NCI-H526 (cell line): ENCODE results near the gene MUC2.
"Not testable (repeated sequence)": the region's sequence is repeated elsewhere in the genome, so short reads cannot be mapped to it uniquely, and the experiment has no call there.

ENCODE experiments used
- DNase-seq, 2 experiments: peaks; one replicate each; lab custom pipeline; 2025; lab: John Stamatoyannopoulos, UW

Gene MUC2

GRCh38 chr11:1106387-1106786, 31.7 kb downstream of the MUC2 start:
- no peak for DNase-seq

- DNase-seq: no peak
Measured at GRCh38 chr11:1107316-1108245, 32.9 kb downstream of the MUC2 start.

GRCh38 chr11:1108246-1108900, 33.7 kb downstream of the MUC2 start:
- no peak for DNase-seq

- DNase-seq: no peak
Measured at GRCh38 chr11:1109101-1109917, 34.6 kb downstream of the MUC2 start.

- no peak for DNase-seq
Measured at GRCh38 chr11:1109918-1110705, 35.4 kb downstream of the MUC2 start.

- no peak for DNase-seq
Measured at GRCh38 chr11:1111545-1112212, 37.0 kb downstream of the MUC2 start.

GRCh38 chr11:1112351-1113191, 37.9 kb downstream of the MUC2 start:
- no peak for DNase-seq

GRCh38 chr11:1113405-1114201, 38.9 kb downstream of the MUC2 start:
- DNase-seq: no peak

GRCh38 chr11:1115292-1115691, 40.6 kb downstream of the MUC2 start:
- not testable (repeated sequence) for DNase-seq

GRCh38 chr11:1116104-1116503, 41.4 kb downstream of the MUC2 start:
- no peak for DNase-seq

- DNase-seq: no peak
Measured at GRCh38 chr11:1116666-1117390, 42.2 kb downstream of the MUC2 start.

GRCh38 chr11:1117992-1118391, 43.3 kb downstream of the MUC2 start:
- DNase-seq: no peak

GRCh38 chr11:1118755-1119603, 44.3 kb downstream of the MUC2 start:
- no peak for DNase-seq

GRCh38 chr11:1119604-1120146, 45.0 kb downstream of the MUC2 start:
- DNase-seq: no peak

GRCh38 chr11:1120532-1121330, 46.1 kb downstream of the MUC2 start:
- no peak for DNase-seq

GRCh38 chr11:1121331-1121812, 46.7 kb downstream of the MUC2 start:
- no peak for DNase-seq
